Fibroblast of skin of left quadriceps (primary cell): ENCODE data around the gene APOO.

ENCODE experiments used
- DNase-seq, 2 experiments: peaks; one replicate each; pipeline ENCODE4 v3.0.0-alpha.2; 2013; ENCODE audit warnings: low read depth in 2 of 2

The APOO gene

DNA sequence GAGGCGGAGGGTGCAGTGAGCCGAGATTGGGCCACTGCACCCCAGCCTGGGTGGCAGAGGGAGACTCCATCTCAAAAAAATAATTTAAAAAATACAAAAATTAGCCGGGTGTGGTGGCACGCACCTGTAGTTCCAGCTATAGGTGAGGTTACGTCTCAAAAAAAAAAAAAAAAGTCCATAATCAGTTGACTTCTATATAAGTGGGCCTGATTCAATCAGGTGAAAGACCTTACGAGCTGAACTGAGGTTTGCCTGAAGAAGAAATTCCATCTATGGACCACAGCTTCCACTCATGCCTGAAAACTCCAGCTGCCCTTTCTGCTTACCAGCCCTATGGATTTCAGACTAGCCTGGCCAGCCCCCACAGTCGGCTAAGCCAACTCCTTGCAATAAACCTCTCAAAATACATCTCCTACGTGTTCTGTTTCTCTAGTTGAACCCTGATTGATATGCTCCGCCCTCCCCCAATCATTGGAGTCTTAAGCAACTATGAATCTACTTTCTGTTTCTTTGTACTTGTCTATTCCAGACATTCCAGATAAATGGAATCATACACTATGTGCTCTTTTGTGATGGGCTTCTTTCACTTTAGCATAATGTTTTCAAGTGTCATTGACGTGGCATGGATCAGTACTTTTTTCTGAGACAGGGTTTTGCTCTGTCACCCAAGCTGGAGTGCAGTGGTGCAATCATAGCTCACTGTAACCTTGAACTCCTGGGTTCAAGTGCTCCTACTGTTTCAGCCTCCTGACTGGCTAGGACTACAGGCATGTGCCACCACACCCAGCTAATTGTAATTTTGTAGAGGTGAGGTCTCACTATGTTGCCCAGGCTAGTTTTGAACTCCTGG is 88.1 kb downstream of the APOO start:
- DNase-seq, result no peak

DNA sequence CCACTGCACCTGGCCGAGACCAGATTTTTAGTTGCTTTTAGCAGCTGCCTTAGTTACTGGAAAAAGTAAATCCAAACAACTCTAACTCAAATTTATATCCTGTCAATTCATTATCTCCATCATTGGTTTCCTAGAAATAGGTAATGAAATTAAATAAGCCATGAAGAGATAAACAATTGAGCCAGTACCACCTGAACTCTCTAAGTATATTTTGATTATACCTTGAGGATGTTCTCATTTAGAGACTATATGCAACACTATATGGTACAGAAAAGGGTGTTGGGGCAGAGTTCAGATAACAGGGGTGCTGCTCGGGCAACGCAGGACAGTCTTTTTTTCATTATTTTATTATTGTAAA is 89.8 kb downstream of the APOO start:
- no peak for DNase-seq

DNA sequence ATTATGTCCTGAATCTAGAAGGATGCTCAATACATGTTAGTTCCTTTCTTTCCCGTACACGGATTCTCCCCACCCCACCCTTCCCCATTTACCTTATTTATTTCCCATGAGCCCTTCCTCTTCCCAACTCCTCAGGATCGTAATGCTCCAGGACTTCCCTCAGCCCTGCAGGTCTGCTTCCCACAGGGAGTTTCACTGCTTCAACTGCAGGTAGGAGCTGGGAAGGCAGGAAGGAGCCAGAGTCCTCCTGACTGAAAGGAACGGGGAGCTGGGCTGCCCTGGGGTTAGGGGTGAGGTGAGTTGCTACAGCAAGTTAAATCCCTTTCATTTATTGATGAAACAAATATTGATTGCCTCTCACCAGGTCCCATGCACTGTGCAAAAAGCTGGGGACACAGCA is 91.6 kb downstream of the APOO start:
- no peak for DNase-seq

DNA sequence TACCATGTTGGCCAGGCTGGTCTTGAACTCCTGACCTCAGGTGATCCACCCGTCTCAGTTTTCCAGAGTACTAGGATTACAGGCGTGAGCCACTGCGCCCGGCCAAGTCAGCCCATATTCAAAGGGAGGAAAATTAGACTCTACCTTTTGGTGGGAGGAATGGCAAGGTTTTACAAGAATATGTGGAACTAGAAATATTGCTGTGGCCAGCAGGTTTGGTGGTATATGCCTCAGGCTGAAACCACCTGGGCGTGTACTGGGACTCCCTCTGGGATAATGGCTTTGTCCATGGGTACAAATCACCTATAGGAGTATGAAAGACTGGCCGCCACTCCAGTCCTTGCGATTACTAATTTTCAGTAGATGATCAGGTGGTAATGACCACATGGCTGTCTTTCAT is 92.4 kb downstream of the APOO start:
- DNase-seq, result no peak

DNA sequence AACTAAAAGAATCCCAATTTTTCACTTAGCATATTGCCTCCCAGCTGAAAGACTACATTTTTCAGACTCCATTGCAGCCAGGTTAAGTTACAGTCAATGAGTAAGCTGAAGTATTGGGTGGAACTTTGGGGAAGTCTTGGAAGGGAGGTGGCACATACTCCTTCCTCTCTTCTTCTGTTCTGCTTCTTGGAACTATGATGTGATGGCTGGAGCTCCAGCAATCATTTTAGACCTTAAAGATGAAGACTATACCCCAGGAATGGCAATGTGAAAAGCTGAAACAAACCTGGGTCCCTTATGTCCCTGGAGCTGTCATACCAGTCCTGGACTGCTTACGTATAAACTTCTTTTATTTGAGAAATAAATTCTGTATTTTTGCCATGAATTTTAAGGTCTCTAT is 93.9 kb downstream of the APOO start:
- no peak for DNase-seq

DNA sequence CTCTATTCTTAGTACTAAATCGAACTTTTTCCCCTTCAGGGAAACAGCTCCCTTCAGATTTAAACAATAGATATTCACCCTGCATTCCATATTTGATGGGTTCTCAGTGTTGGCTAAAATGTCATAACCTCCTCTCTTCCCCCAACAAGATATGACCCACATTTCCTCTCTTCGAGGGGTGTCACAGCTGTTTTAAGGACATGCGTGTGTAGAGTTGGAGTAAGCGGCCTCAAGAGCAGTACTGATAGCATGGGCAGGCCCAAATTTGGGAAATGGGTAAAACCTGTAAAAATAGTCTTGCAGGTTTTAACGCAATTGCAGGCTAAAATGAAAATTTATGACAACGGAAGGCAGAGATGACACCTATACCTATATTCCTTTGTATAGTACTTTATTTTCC is 96.1 kb downstream of the APOO start:
- no peak for DNase-seq

DNA sequence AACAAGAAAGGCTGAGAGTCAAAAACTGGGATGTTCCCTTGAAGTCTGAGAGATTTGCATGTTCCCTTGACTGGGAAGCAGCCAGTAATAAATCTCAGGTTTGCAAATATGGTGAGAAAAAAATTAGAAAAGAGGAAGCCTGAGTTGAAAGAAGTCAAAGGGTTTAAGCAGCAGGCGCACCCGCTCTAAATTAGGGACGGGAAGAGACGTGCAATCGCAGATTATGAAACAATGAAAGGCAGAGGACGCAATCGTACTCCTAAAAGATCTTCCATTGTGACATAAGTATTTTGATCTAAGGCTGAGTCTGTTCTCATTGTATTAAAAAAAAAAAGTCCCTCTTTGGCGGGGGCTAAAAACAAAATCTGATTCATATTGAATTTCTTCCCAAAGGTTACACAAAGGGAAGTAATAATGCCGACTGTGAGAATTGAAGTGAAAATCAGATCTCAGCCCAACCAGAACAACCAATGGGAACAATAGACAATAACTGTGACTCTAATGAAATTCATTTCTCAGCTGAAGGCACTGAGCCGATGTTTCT is 96.6 kb downstream of the APOO start:
- no peak for DNase-seq

DNA sequence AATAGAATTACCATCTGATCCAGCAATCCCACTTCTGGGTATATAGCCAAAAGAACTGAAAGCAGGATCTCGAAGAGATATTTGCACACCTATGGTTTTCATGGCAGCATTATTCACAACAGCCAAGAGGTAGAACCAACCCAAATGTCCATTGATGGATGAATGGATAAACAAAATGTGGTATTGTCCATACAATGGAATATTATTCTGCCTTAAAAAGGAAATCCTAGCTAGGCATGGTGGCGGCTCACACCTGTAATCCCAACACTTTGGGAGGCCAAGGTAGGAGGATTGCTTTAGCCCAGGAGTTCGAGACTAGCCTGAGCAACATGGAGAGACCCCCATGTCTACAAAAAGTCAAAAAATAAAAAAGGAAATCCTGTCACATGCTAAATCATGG is 97.5 kb downstream of the APOO start:
- DNase-seq, result no peak

DNA sequence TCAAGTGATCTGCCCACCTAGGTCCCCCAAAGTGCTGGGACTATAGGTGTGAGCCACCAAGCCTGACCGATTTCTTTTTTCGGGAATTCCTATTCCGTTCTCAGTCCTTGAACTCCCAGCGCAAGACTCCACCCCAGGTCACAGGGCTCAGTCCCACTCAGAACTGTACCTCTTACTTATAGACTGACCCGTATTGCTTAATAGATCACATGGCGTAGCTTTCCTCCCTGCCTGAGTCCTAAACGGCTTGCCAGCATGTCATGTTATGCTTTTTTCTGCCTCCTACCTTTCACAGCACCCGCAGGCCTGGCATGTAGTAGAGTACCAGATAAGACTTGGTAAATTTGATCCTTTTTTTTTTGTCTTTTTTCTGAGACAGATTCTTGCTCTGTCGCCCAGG is 102.3 kb downstream of the APOO start:
- no peak for DNase-seq

DNA sequence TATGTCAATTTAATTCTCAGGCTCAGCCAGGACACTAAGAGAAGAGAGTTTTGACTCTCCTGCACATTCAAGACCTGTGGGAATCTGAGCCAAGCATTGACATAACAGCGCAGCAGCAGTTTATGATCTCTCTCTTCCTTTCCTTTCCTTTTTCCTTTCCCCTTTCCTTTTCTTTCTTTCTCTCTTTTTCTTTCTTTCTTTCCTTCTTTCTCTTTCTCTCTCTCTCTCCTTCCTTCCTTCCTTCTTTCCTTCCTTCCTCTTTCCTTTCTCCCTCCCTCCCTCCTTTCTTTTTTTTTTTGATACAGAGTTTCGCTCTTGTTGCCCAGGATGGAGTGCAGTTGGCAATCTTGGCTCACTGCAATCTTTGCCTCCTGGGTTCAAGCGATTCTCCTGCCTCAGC is 103.2 kb downstream of the APOO start:
- DNase-seq, result no peak

DNA sequence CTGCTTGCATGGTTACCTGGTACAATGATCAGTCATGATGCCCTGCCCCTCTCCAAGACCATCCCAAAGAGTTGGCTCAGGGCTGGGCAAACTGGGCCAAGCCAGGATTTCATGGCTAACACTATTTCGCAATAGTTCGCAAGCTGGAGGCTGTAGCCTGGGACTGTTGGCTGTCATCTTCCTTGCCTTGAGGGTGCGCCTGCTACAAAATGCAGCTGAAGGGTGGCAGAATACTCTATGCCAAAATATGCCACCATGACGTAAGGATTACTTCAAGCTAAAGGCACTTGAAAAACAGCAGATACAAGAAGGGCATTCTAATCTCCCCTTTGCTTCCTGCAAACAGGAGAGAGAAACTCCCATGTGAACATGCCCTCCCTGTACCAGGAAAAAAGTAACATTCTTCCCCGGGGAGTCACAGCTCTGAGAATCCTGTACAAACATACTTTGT is 103.8 kb downstream of the APOO start:
- no peak for DNase-seq

DNA sequence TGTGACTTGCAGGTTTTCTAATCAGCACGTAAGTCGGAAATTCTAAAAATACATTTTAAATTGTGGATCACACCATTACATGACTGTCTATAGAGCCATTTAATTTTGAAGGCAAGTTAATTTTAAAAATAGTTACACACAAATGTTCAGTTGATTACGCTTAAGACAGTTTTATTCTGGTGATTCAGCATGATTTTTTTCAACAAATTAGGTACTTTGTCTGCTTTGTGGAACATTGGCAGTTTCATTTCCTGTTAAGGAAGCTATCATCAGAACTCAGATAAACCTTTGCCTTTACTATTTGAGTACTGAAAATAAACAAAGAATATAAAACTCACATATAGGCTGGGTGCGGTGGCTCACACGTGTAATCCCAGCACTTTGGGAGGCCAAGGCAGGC is 105.3 kb downstream of the APOO start:
- no peak for DNase-seq

DNA sequence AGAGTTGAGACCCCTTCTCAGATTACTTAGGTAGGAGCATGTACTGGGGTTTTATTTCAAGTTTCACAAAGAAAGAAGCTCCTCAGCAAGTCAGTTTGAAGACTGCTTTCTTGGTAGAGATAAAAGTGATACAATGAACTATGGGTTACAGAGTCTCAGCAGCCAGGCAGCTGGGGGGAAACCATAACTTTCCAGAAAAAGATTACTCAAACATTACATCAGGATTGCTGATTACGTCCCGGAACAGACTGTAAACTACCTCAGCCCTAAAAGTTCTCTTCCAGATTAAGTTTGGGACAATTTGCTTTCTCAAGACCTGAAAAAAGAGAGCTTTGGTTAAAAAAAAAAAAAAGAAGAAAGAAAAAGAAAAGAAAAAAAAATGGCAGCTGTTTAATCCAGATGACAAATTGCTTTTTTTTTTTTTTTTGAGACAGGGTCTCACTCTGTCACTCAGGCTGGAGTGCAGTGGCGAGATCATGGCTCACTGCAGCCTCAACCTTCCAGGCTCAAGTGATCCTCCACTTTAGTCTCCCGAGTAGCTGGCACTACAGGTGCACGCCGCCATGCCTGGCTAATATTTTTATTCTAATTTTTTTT is 108.2 kb downstream of the APOO start:
- no peak for DNase-seq

DNA sequence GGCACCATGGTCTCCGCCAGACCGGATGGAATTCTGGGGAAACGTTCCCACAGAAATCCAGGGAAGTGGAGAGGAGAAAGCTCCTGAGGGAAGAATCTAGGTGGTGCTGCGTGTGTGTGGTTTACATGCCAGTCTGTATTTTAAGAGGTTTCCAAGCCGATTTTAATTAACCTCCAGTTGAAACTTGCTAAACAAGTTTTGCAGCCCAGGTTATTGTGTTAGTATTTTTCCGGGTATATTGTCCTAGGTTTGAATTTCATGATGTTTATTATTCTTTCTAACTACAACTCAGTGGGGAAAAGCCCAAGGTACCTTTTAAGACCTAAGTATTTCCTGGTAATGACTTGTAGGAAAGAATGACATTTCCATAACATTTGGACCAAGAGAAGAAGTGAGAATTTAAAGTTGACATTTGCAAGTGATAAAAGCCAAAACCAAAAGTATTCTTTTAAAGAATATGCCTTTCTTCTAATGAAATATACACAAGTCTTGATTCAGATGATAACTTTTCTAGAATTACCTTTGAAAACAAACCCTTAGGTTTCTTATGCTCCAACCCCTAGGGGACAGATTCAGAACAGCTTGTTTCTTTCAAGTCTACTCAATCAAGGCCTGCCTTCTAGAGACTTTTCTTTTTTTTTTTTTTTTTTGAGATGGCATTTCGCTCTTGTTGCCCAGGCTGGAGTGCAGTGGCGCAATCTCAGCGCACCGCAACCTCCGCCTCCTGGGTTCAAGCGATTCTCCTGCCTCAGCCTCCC is 110.2 kb downstream of the APOO start:
- no peak for DNase-seq

DNA sequence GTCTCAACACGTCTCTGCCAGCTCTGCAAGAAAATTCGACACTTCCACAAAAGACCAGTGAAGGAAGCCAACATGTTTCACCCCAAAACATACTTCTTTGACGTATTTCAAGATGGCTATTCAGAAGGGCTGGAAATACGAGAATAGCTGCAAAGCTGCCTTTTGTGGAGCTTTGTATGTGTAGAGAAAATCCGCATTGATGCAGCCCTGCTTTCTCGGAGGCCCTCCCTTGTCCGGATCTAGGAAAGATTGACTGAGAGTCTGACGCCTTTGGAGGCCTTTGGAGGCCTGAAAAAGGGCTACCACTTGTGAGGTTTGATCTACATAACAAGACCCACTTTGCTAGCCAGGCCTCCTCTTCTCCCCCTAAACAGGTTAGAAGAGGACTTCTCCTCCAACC is 112.5 kb downstream of the APOO start:
- no peak for DNase-seq

DNA sequence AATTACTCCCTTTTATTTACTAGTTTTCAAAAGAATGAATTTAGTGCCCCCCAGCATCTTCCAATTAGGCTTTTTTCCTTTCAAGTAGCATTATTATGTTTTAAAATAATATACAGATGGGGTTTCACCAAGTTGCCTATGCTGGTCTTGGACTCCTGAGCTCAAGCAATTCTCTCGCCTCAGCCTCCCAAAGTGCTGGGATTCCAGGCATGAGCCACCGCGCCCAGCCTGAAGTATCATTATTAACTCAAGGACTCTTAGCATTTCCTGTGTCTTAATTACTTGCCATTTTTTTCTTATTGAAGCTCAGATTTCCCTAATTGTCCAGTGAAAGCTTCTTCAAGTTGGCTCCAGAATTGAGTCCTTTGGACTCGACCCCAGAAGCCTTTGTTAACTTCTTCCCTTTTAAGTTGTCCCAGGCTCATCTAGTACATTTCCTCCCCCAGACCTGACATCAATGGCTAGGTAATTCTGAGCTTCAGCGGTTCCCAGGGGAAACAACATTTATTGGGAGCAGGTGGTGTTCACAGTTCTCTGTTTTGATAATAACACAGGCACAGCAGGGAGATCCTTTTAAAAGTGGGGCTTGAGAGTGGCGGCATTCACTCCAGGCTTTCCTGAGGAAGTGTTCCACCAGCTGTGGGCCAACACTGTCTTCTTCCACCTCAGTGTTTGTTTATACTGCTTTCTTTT is 114.7 kb downstream of the APOO start:
- no peak for DNase-seq

DNA sequence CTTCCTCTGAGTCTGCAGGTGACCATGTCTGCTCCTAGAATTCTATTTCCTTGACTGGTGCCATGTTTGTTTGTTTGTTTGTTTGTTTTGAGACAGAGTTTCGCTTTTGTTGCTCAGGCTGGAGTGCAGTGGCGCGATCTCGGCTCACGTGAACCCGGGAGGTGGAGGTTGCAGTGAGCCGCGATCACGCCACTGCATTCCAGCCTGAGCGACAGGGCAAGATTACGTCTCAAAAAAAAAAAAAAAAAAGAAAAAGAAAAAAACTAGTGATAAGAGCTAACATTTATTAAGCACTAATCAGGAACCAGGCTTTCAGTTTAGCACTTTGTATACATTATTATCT is 117.6 kb downstream of the APOO start:
- no peak for DNase-seq

DNA sequence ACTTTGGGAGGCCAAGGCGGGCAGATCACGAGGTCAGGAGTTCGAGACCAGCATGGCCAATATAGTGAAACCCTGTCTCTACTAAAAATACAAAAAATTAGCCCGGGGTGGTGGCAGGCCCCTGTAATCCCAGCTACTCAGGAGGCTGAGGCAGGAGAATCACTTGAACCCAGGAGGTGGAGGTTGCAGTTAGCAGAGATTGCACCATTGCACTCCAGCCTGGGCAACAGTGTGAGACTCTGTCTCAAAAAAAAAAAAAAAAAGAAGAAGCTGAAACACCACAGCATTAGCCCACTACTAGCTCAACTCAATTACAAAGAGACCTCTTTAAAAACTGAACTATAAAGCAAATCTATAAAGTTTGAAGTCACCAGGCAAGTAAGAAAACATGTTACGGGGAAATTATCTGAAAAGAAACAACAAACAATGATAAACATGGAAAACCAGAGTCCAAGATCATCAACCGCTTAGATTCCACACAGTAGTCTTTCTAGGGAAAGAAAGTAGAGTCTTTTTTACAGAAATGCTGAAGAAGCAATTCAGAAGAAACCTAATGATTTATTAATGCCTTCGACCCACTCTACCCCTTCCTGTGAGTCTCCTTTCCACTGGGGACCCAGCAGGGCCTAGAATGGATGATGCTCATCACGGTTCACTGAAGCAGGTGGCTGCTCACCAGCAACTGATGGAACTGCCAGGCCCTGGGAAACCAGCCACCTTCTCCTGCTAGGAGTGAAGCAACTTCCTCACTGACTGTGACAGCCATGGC is 118.2 kb downstream of the APOO start:
- DNase-seq, result no peak

DNA sequence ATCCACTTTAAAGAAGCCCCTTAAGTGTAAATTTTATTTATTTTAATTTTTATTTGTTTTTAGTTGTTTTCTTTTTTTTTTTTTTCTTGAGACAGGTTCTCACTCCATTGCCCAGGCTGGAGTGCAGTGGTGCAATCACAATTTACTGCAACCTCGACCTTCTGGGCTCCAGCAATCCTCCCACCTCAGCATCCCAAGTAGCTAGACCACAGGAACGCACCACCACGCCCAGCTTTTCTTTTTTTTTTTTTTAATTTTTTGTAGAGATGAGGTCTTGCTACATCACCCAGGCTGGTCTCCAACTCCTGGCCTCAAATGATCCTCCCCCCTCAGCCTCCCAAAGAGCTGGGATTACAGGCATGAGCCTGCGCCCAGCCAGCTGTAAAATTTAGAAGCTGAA is 118.8 kb downstream of the APOO start:
- DNase-seq, result no peak

DNA sequence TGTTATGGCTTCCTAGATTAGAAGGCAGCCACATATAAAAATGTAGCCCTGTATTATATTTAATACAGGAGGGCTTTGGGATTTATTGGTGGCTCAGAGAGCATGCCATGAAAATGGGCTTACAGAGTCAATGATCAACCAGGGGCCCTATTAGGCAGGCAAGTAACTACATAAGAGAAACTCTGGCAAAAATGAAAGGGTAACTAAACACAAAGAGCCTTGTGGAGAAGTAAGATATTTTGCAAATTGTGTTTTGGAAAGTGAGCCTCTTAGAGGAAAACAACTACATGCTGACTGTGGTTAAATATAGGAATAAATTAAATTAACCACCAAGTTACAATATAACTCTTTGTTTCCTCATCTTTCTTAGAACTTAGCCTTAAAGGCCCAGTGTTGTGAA is 119.2 kb downstream of the APOO start:
- DNase-seq, result no peak

DNA sequence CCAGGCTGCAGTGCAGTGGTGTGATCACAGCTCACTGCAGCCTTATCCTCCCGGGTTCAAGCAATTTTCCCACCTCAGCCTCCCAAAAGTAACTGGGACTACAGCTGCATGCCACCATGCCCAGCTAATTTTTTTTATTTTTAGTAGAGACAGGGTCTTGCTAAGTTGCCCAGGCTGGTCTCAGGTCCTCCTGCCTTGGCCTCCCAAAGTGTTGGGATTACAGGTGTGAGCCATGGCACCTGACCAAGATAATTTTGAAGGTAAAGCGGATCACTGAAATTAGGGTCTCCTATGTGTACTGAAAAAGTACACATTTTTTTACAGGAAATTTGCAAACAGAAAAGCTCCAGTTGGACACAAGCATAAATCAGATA is 120.0 kb downstream of the APOO start:
- DNase-seq, result no peak
